Measurements from ENCODE around the gene TRDN. TPM values are rescaled to one million over a fixed set of nuclear protein-coding genes. Genes with fewer than 3 reads are reported as not detected.

TRDN gene, protein sequence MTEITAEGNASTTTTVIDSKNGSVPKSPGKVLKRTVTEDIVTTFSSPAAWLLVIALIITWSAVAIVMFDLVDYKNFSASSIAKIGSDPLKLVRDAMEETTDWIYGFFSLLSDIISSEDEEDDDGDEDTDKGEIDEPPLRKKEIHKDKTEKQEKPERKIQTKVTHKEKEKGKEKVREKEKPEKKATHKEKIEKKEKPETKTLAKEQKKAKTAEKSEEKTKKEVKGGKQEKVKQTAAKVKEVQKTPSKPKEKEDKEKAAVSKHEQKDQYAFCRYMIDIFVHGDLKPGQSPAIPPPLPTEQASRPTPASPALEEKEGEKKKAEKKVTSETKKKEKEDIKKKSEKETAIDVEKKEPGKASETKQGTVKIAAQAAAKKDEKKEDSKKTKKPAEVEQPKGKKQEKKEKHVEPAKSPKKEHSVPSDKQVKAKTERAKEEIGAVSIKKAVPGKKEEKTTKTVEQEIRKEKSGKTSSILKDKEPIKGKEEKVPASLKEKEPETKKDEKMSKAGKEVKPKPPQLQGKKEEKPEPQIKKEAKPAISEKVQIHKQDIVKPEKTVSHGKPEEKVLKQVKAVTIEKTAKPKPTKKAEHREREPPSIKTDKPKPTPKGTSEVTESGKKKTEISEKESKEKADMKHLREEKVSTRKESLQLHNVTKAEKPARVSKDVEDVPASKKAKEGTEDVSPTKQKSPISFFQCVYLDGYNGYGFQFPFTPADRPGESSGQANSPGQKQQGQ
- total RNA-seq, result not detected in 2 replicates

DNA sequence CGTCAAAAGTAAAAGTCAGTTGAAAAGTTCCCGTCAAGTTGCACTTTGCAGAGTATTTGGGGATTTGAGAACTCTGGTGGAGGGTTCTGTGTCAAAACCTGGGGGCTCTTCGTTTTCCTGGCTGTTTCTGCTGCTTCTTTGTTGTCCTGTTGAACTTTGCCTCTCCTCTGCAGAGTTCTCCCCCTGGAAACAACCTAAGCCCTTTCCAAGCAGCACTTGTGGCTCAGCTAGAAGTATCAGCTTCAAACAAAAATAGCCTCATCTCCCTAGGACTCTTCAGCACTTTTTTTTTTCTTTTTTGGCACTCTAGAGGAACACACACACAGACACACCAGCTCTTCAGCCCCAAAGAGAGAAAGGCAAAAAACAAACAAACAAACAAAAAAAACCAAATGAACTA lies at the start of gene TRDN:
TRDN (minus strand) TSS at position 169 of the 400 bp plus-strand sequence. CDS start 175 bp downstream, outside the sequence.

Other genes with a start within 250 kb of the TRDN start
- under 0.01 TPM in 1 of 2 replicates, not detected in the other for gene NKAIN2, start 166.9 kb upstream of the TRDN start, total RNA-seq